HL-60 (cell line): ENCODE results near the gene GPHA2.

Experiments used
- DNase-seq, 2 experiments: peaks; one replicate each; pipeline ENCODE4 v3.0.0-alpha.2; 2010 to 2020; ENCODE audit warnings: low read depth in 1 of 2, low spot score in 1 of 2
- H3K27ac ChIP-seq: fragments of 250-450 bp; sonication (Bioruptor Pico); replicated peaks from 2 replicates; pipeline ENCODE4 v1.5.1; 2020; ENCODE audit warnings: mild to moderate bottlenecking, moderate library complexity
- H3K27me3 ChIP-seq: fragments of 250-450 bp; sonication (Bioruptor Pico); 2 replicates; pipeline ENCODE4 v1.5.1; 2021; ENCODE audit warnings: mild to moderate bottlenecking, moderate library complexity; ENCODE audit not compliant: insufficient read depth, poor library complexity, severe bottlenecking
- H3K4me3 ChIP-seq: replicated peaks from 2 replicates; pipeline ENCODE4 v1.5.1; 2011; ENCODE audit warnings: mild to moderate bottlenecking, control low read depth, low read length; ENCODE audit not compliant: insufficient read depth
- GABPA ChIP-seq: IDR thresholded peaks from 2 replicates; pipeline ENCODE4 v1.6.1; 2012; ENCODE audit warnings: low read depth
- POLR2AphosphoS5 ChIP-seq: IDR thresholded peaks from 2 replicates; pipeline ENCODE4 v1.6.1; 2012; ENCODE audit warnings: low read depth
- SPI1 ChIP-seq: IDR thresholded peaks from 2 replicates; pipeline ENCODE4 v1.6.1; 2012; ENCODE audit warnings: low read depth, mild to moderate bottlenecking, borderline replicate concordance
- TF ChIP-seq, protein P1 (sequence below): IDR thresholded peaks from 2 replicates; pipeline ENCODE4 v1.6.1; 2012; ENCODE audit warnings: low read depth; ENCODE audit not compliant: insufficient replicate concordance
- TF ChIP-seq, protein P2 (sequence below): IDR thresholded peaks from one replicate; pipeline ENCODE4 v1.5.1; 2011; ENCODE audit warnings: low read length, control low read depth, inconsistent platforms; ENCODE audit not compliant: insufficient read depth

GPHA2 gene

DNA sequence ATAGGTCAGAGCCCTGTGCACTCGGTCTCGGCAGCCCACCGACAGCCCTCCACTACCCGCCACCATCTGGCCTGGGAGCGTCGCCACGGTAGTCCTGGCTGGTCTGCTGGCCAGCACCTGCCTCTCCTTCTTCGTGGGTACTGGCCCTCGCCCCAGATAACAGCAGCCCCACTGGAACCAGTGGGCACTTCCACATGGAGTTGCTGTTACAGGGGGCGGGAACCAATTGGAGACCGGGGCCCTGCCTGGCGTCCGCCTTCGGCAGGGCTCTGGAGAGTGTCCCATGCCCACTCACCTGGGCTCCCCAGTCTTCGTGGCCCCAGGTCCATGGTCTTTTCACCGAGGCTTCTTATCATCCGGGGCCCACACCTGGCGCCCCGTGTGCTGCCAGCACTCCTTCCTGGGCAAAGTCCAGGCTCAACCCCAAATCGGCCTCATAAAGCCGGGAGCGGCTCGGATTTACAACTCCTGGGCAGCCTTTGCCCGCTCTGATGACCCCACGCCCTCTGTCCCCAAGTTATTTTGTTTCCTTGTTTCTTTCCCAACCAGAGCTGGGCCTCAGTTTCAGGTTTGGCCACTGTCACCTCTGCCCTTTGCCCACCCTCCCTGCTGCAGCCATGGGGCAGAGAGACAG, 44.4 kb downstream of the GPHA2 start:
- no peak for DNase-seq
- TF ChIP-seq, protein P1, sequence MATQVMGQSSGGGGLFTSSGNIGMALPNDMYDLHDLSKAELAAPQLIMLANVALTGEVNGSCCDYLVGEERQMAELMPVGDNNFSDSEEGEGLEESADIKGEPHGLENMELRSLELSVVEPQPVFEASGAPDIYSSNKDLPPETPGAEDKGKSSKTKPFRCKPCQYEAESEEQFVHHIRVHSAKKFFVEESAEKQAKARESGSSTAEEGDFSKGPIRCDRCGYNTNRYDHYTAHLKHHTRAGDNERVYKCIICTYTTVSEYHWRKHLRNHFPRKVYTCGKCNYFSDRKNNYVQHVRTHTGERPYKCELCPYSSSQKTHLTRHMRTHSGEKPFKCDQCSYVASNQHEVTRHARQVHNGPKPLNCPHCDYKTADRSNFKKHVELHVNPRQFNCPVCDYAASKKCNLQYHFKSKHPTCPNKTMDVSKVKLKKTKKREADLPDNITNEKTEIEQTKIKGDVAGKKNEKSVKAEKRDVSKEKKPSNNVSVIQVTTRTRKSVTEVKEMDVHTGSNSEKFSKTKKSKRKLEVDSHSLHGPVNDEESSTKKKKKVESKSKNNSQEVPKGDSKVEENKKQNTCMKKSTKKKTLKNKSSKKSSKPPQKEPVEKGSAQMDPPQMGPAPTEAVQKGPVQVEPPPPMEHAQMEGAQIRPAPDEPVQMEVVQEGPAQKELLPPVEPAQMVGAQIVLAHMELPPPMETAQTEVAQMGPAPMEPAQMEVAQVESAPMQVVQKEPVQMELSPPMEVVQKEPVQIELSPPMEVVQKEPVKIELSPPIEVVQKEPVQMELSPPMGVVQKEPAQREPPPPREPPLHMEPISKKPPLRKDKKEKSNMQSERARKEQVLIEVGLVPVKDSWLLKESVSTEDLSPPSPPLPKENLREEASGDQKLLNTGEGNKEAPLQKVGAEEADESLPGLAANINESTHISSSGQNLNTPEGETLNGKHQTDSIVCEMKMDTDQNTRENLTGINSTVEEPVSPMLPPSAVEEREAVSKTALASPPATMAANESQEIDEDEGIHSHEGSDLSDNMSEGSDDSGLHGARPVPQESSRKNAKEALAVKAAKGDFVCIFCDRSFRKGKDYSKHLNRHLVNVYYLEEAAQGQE, result no peak
- TF ChIP-seq, protein P2, sequence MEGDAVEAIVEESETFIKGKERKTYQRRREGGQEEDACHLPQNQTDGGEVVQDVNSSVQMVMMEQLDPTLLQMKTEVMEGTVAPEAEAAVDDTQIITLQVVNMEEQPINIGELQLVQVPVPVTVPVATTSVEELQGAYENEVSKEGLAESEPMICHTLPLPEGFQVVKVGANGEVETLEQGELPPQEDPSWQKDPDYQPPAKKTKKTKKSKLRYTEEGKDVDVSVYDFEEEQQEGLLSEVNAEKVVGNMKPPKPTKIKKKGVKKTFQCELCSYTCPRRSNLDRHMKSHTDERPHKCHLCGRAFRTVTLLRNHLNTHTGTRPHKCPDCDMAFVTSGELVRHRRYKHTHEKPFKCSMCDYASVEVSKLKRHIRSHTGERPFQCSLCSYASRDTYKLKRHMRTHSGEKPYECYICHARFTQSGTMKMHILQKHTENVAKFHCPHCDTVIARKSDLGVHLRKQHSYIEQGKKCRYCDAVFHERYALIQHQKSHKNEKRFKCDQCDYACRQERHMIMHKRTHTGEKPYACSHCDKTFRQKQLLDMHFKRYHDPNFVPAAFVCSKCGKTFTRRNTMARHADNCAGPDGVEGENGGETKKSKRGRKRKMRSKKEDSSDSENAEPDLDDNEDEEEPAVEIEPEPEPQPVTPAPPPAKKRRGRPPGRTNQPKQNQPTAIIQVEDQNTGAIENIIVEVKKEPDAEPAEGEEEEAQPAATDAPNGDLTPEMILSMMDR, result no peak
- no peak for TF ChIP-seq GABPA
- no peak for TF ChIP-seq SPI1
- no peak for TF ChIP-seq POLR2AphosphoS5
- H3K27ac ChIP-seq, result no peak overlapping the region
- H3K27me3 ChIP-seq, result no peaks in the 10 kb centered on the region
- H3K4me3 ChIP-seq, result no peak overlapping the region

DNA sequence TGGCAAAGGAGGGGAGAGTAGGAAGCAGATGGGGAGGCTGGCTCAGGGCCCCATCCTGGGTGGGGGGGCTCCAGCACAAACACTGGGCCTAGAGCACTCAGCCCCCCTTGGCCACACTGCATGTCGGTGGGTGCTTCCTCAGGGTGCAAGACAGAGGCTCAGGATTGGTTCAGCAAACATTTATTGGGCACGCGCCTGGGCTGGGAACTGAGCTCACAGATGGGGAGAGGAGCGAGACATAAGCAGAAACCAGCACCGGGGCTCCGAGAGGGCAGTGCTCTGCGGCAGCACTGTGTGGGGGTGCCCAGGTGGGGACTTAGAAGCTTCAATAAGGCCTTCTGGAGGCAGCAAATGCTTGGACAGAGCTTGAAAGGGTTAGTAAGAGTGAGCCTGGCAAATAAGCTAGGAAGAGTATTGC, 45.2 kb downstream of the GPHA2 start:
- TF ChIP-seq, protein P2, result no peak
- TF ChIP-seq SPI1, result no peak
- no peak for TF ChIP-seq POLR2AphosphoS5
- TF ChIP-seq, protein P1, result no peak
- no peak for DNase-seq
- H3K4me3 ChIP-seq, result no peak overlapping the region
- H3K27me3 ChIP-seq, result no peaks in the 10 kb centered on the region
- H3K27ac ChIP-seq, result no peak overlapping the region

DNA sequence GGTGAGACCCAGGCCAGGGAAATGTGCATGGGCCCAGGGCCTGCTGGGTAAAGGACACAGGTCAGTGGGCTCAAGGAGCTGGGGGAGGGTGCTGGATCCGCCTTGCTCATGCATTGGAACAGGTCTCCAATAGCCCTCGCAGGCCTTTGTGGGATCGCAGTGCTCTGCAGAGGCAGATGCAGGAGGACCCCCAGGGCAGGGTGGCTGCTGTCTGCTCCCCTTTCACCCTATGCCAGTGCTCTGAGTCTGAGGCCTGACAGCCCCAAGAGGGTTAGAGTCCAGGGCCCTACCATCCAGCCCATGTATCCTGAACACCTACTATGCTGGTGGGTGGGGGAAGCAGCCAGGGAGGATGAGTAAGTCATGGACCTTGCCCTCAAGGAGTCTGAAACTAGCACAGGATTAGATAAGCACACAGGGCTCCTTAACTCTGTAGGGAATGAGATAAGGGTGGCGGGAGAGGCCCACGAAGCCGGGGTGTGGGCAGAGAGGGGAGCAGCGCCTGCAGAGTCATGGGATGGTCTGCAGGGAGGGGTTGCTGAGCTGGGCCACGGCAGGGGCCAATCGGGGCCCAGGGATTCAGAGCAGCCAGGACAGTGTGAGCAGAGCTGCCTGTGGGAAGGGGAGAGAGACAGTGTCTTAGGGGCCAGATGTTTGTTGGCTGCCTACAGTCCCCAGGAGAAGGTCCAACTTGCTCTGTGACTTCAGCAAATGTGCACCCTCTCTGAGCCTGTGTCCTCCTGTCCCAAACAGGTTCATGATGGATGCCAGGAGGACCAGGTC, 46.8 kb downstream of the GPHA2 start:
- DNase-seq, result no peak
- TF ChIP-seq, protein P2, result no peak
- TF ChIP-seq SPI1, result no peak
- TF ChIP-seq, protein P1, result no peak
- TF ChIP-seq POLR2AphosphoS5, result no peak
- TF ChIP-seq GABPA, result no peak
- Histone ChIP-seq H3K4me3 (no peak overlapping the region), H3K27ac (no peak overlapping the region), H3K27me3 (no peaks in the 10 kb centered on the region)
